Stimulated activated CD8-positive, alpha-beta memory T cell treated with anti-CD3 and anti-CD28 coated beads, Interleukin-2, amount 100 ng/mL, for 1 hour (primary cell): Measurements from ENCODE around the gene HEPN1.

Experiments used
- DNase-seq, 2 donors: peaks; one replicate each; pipeline ENCODE4 v3.0.0-alpha.2; 2020; ENCODE audit warnings: low read depth in 2 of 2

Gene HEPN1

GRCh38 chr11:124884869-124885479 lies 34.1 kb upstream of the HEPN1 start:
- no peak for DNase-seq

- no peak for DNase-seq
Observed at GRCh38 chr11:124886476-124886875, 32.6 kb upstream of the HEPN1 start.

- DNase-seq, result no peak
Observed at GRCh38 chr11:124886978-124887666, 31.9 kb upstream of the HEPN1 start.

- no peak for DNase-seq
Observed at GRCh38 chr11:124887667-124888013, 31.4 kb upstream of the HEPN1 start.

GRCh38 chr11:124889191-124890091 lies 29.6 kb upstream of the HEPN1 start:
- no peak for DNase-seq

- no peak for DNase-seq
Observed at GRCh38 chr11:124890151-124890550, 28.9 kb upstream of the HEPN1 start.

- DNase-seq, result no peak
Observed at GRCh38 chr11:124890683-124891372, 28.2 kb upstream of the HEPN1 start.

- no peak for DNase-seq
Observed at GRCh38 chr11:124891373-124891861, 27.6 kb upstream of the HEPN1 start.

- DNase-seq, result no peak
Observed at GRCh38 chr11:124892146-124892545, 26.9 kb upstream of the HEPN1 start.

GRCh38 chr11:124892750-124893454 lies 26.1 kb upstream of the HEPN1 start:
- DNase-seq, result no peak

GRCh38 chr11:124893781-124894401 lies 25.2 kb upstream of the HEPN1 start:
- no peak for DNase-seq

GRCh38 chr11:124894606-124895430 lies 24.2 kb upstream of the HEPN1 start:
- DNase-seq, result no peak

- DNase-seq, result no peak
Observed at GRCh38 chr11:124895471-124895971, 23.5 kb upstream of the HEPN1 start.

GRCh38 chr11:124896071-124896750 lies 22.8 kb upstream of the HEPN1 start:
- no peak for DNase-seq

- no peak for DNase-seq
Observed at GRCh38 chr11:124896821-124897391, 22.1 kb upstream of the HEPN1 start.

- no peak for DNase-seq
Observed at GRCh38 chr11:124897674-124898262, 21.3 kb upstream of the HEPN1 start, which contains the start of gene ROBO4. Gene ROBO4, minus strand, starts transcription at chr11:124897865. Its CDS starts 70 bp downstream, at chr11:124897795.

- no peak for DNase-seq
Observed at GRCh38 chr11:124898263-124898680, 20.8 kb upstream of the HEPN1 start.

GRCh38 chr11:124898711-124899110 lies 20.3 kb upstream of the HEPN1 start:
- no peak for DNase-seq
